Left renal cortex interstitium (tissue), 4 donors: ENCODE data around the gene OTOGL. TPM values are rescaled to one million over a fixed set of nuclear protein-coding genes. Genes with fewer than 3 reads are reported as not detected.

ENCODE experiments used
- polyA plus RNA-seq, 4 donors: library from polyadenylated mRNA; unstranded; fragments of 120-200 nt; gene quantifications; one replicate each; pipeline ENCODE4 v1.2.1, GENCODE V29; 2013; ENCODE audit not compliant: insufficient read length in 4 of 4

The OTOGL gene
- polyA plus RNA-seq, 4 donors: 0.40 to 0.92 (median 0.82) TPM

Other genes starting within 250 kb of the OTOGL start
- 100 to 1,000 TPM in 3 of 4 donors, 10 to 100 TPM in 1; 90.9 to 115 (median 102) TPM for gene PPP1R12A, start 164.4 kb upstream of the OTOGL start, polyA plus RNA-seq